WERI-Rb-1 (cell line): ENCODE measurements around the gene CCDC18.

Source experiments
- DNase-seq: peaks from one replicate; pipeline ENCODE4 v3.0.0-alpha.2; 2020
- H3K27ac ChIP-seq: fragments of 250-450 bp; sonication (Bioruptor Pico); 2 replicates; pipeline ENCODE4 v1.5.1; 2020; ENCODE audit warnings: mild to moderate bottlenecking, moderate library complexity
- H3K27me3 ChIP-seq: fragments of 250-450 bp; sonication (Bioruptor Pico); 2 replicates; pipeline ENCODE4 v1.5.1; 2021; ENCODE audit warnings: mild to moderate bottlenecking, low read depth, moderate library complexity; ENCODE audit not compliant: insufficient read depth, severe bottlenecking
- H3K36me3 ChIP-seq: fragments of 250-450 bp; sonication (Bioruptor Pico); 2 replicates; pipeline ENCODE4 v1.5.1; 2020; ENCODE audit warnings: mild to moderate bottlenecking, moderate library complexity
- H3K4me3 ChIP-seq: 2 replicates; pipeline ENCODE4 v1.5.1; 2011; ENCODE audit warnings: low read depth, mild to moderate bottlenecking, control low read depth, low read length
- H3K9me3 ChIP-seq: fragments of 250-450 bp; sonication (Bioruptor Pico); 2 replicates; pipeline ENCODE4 v1.5.1; 2021; ENCODE audit warnings: mild to moderate bottlenecking, moderate library complexity; ENCODE audit not compliant: severe bottlenecking
- CTCF ChIP-seq: IDR thresholded peaks from 2 replicates; pipeline ENCODE4 v1.5.1; 2011; ENCODE audit warnings: low read depth, mild to moderate bottlenecking, control low read depth, inconsistent platforms, low read length

Gene CCDC18

GRCh38 chr1:93244298-93245069 is 64.0 kb downstream of the CCDC18 start:
- Histone ChIP-seq H3K36me3 (peaks cover 21% of the 10 kb centered on the region), H3K4me3 (no peak overlapping the region), H3K9me3 (peaks cover 10% of the 10 kb centered on the region), H3K27me3 (no peaks in the 10 kb centered on the region), H3K27ac (no peak overlapping the region)
- TF ChIP-seq CTCF: no peak
- DNase-seq: no peak

GRCh38 chr1:93251966-93252365 is 71.4 kb downstream of the CCDC18 start:
- Histone ChIP-seq H3K9me3 (no peaks in the 10 kb centered on the region), H3K4me3 (no peak overlapping the region), H3K36me3 (no peaks in the 10 kb centered on the region; the same call in 1 of the 2 replicates), H3K27ac (no peak overlapping the region), H3K27me3 (no peaks in the 10 kb centered on the region)
- no peak for TF ChIP-seq CTCF
- no peak for DNase-seq

- no peak overlapping the region for H3K27ac ChIP-seq
- H3K9me3 ChIP-seq: no peaks in the 10 kb centered on the region
- H3K27me3 ChIP-seq: no peaks in the 10 kb centered on the region
- no peak for TF ChIP-seq CTCF
- no peak overlapping the region for H3K4me3 ChIP-seq
- H3K36me3 ChIP-seq: no peaks in the 10 kb centered on the region; the same call in 1 of the 2 replicates
- DNase-seq: no peak
Observed at GRCh38 chr1:93252598-93252997, 72.1 kb downstream of the CCDC18 start.

- DNase-seq: no peak
- Histone ChIP-seq H3K4me3 (no peak overlapping the region), H3K36me3 (no peaks in the 10 kb centered on the region; the same call in 1 of the 2 replicates), H3K9me3 (no peaks in the 10 kb centered on the region), H3K27ac (no peak overlapping the region), H3K27me3 (no peaks in the 10 kb centered on the region)
- no peak for TF ChIP-seq CTCF
Observed at GRCh38 chr1:93253516-93253915, 73.0 kb downstream of the CCDC18 start.

GRCh38 chr1:93255222-93256079 is 74.9 kb downstream of the CCDC18 start:
- H3K9me3 ChIP-seq: no peaks in the 10 kb centered on the region
- no peak overlapping the region for H3K4me3 ChIP-seq
- no peak for DNase-seq
- H3K27me3 ChIP-seq: no peaks in the 10 kb centered on the region
- peaks cover 7% of the 10 kb centered on the region for H3K36me3 ChIP-seq
- H3K27ac ChIP-seq: no peak overlapping the region
- no peak for TF ChIP-seq CTCF
